Activated CD4-positive, CD25-positive, alpha-beta regulatory T cell treated with anti-CD3 and anti-CD28 coated beads, Interleukin-2, amount 50 U/mL, for 16 hours (primary cell): Measurements from ENCODE around the gene VEPH1.

ENCODE experiments used
- DNase-seq: peaks from one replicate; pipeline ENCODE4 v3.0.0-alpha.2; 2020; ENCODE audit warnings: low read depth, low spot score

The VEPH1 gene

DNA sequence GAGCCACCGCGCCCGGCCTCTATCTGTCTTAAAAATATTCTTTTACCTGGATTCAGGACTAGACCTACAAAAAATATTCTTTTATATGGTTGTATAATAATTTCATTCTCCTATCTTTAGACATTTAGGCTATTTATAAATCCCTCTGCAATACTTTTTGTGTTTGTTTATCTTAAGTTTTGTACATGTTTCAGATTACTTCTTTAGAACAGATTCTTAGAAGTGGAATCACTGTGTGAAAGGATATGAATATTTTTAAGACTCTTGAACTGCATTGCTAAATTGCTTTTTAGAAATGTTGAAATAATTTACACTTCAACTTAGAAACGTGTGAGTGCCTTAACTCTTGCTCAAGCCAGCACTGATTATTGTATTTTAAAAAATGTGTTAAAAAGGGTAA, 197.8 kb downstream of the VEPH1 start:
- no peak for DNase-seq

- no peak for DNase-seq
Measured at GRCh38 chr3:157301755-157302154, 201.5 kb downstream of the VEPH1 start.

DNA sequence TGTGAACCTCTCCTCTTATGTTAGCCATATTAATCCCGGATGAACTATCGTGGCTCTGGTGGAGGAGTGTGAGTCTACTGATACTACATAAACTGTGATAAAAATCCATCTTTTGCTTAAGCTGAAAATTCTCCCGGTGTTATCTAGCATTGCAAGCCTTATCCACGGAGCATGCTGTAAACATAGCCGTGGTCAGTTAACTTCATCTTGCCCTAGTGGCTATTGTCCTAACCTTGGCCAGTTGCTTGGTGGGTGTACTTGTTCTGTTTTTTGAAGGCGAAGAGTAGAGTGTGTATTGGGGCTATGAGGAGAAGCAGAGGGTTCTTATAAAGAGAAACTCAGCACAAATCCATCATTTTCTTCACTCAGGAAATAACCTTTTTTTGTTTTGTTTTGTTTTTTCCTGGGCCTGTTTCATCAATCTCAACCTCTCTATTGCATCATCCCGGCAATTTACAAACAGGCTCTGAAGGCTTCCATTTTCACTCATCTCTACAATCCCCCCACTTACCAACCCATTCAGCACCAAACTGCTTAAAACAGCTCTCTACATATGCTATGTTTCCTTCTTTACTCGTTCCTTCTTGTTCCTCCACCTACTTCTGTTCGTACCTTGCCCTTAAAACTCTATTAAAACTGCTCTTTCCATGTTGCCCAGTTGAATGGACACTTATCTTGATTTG, 202.1 kb downstream of the VEPH1 start:
- no peak for DNase-seq

DNA sequence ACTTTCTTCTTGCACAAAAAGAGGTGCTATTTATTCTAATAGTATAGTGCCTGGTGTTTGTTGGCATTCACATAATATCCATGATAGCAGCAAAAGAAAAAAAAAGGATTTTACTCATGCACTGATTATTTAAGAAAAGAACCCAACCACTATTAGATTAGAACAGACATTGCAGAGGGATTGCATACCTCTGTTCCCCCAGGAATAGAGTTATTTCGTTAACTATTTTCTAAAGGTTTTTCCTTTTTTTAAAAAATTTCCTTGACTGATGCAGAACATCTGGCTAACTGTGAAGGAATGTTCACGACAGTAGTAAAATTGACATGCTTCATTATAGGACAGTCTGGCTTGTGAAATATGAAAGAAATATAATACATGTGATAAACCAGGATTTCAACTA, 203.1 kb downstream of the VEPH1 start:
- no peak for DNase-seq

DNA sequence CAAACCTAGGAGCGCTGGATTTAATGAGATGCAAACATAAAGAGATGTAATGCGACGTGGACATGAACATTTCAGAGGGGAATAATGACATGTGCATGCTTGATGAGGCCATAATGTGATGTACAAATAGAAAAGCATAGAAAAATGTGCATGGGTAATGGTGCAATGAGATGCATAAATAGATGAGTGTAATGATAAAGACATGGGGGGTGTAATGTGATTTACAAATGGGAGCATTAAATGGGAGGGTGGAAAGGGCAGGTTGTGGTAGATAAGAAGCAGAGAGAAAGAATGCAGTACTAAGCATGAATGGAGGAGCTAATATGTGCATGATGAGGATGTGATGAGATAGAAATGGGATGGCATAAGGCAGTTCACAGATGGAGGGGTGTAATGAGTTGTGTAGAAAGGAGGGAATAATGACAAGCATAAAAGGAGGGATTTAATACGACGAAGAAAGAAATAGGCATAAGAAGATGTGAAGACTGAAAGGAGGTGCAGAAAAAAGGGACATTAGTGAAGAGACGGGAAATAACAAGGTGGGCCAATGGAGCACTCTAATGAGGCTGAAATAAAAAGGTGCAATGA, 205.8 kb downstream of the VEPH1 start:
- DNase-seq, result no peak

GRCh38 chr3:157294953-157295352, 208.3 kb downstream of the VEPH1 start:
- no peak for DNase-seq

- no peak for DNase-seq
Measured at GRCh38 chr3:157294491-157294890, 208.7 kb downstream of the VEPH1 start.

GRCh38 chr3:157290766-157291165, 212.4 kb downstream of the VEPH1 start:
- DNase-seq, result no peak

- no peak for DNase-seq
Measured at GRCh38 chr3:157285966-157286365, 217.2 kb downstream of the VEPH1 start.

- DNase-seq, result no peak
Measured at GRCh38 chr3:157285141-157285540, 218.1 kb downstream of the VEPH1 start.

GRCh38 chr3:157284688-157285087, 218.5 kb downstream of the VEPH1 start:
- DNase-seq, result no peak

DNA sequence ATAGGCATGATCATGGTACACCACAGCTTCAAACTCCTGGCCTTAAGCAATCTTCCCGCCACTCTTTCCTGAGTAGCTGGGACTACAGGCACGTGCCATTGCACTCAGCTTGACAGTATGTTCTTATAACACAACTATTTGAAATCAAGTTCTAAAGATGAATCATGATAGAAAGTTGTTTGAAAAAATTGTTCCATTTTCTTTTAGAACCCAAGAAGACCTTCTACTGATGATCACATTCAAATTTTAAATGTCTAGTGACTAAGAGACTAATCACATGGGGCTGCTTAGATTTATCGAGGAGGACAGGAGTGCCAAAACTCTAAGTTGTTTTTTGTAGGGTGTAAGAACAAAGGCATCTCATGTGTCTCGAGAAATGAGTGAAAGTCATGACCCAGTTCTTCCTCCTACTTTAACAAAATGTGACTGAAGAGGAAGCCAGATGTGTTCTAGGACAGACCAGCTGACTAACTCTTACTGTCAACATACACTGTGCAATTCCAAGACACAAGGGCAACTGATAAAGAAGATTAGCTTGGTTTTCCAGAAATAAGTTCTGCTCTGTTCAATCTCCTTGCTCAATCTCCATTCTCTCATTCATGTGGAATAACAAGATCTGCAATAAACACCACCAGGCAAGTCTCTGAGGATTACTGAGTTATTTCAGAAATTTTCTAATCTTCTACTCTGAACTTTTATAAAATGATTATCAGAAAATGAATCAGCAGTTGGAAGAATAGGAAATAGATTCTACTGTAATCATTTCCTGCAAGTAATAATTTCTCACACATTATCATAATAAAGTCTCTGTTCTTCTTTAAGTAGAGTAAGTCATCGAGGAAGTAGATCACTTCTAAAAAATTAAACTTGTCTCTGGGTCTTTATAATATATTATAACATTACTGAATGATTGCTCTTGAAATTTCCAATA, 220.7 kb downstream of the VEPH1 start:
- no peak for DNase-seq

DNA sequence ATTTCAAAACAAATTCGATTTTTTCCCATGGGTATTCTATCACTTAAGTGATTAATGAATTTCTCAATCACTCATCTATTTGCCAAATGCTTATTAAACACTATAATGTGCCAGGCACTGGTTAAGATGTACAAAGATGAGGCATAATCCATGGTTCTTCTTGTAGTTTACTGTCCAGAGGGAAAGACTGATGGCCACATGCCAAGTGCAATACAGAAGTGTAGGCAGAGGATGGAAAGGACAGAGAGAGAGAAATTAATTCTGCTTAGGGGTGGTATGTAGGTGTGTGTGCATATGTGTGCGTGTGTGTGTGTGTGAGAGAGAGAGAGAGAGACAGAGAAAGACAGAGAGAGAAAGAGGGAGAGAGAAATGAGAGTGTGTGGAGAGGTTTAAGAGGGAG, 222.4 kb downstream of the VEPH1 start:
- no peak for DNase-seq

GRCh38 chr3:157280354-157280753, 222.9 kb downstream of the VEPH1 start:
- no peak for DNase-seq

- no peak for DNase-seq
Measured at GRCh38 chr3:157279237-157279636, 224.0 kb downstream of the VEPH1 start.

- DNase-seq, result no peak
Measured at GRCh38 chr3:157276801-157277200, 226.4 kb downstream of the VEPH1 start.

DNA sequence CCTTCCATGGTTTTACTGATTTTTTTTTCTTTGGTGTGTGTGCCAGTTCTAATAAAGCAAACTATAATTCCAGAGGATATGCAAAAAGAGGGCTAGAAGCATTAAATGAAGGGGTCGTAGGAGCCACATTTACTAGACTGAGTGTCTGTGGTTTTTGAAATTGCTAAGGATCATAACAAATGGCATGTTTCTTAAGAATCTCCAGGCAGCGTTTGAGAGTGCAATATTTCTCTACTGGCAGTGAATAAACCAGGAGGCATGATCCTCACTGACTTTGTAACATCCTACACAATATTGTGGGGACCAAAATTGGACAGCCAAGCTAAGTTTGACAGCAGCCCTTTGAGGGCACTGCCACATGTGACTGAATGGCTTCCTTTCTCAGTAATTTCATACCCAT, 227.4 kb downstream of the VEPH1 start:
- DNase-seq, result no peak

GRCh38 chr3:157274644-157275137, 228.5 kb downstream of the VEPH1 start:
- no peak for DNase-seq

GRCh38 chr3:157271283-157271882, 231.8 kb downstream of the VEPH1 start:
- DNase-seq, result no peak

GRCh38 chr3:157268026-157268425, 235.2 kb downstream of the VEPH1 start:
- no peak for DNase-seq

- DNase-seq, result no peak
Measured at GRCh38 chr3:157265931-157266330, 237.3 kb downstream of the VEPH1 start.

DNA sequence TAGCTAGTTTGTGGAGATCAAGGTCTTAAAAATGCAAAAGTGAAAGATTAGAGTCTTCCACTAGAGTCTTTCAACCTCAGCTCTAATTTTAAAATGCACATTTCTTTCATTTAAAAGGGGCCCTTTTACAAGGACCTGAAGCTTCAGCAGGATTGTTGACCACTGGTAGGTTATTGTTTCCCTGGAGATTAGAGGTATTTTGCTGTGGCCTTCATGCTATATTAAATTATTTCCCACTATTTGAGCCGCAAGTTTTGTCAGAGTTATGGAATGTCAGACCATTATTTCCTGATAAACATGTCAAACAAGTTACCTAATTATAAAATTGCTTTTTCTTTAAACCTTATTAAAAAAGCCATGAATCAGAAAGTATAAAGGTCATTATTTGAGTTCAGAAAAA, 240.2 kb downstream of the VEPH1 start:
- DNase-seq, result no peak
